Measurements from ENCODE around the gene GHDC.

GRCh38 chr17:42230225-42230624, 35.9 kb upstream of the GHDC start:
- TF ChIP-seq, protein P1, sequence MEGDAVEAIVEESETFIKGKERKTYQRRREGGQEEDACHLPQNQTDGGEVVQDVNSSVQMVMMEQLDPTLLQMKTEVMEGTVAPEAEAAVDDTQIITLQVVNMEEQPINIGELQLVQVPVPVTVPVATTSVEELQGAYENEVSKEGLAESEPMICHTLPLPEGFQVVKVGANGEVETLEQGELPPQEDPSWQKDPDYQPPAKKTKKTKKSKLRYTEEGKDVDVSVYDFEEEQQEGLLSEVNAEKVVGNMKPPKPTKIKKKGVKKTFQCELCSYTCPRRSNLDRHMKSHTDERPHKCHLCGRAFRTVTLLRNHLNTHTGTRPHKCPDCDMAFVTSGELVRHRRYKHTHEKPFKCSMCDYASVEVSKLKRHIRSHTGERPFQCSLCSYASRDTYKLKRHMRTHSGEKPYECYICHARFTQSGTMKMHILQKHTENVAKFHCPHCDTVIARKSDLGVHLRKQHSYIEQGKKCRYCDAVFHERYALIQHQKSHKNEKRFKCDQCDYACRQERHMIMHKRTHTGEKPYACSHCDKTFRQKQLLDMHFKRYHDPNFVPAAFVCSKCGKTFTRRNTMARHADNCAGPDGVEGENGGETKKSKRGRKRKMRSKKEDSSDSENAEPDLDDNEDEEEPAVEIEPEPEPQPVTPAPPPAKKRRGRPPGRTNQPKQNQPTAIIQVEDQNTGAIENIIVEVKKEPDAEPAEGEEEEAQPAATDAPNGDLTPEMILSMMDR (CRISPR knock-in tag; IDR thresholded peaks at IDR 0.05): no peak
- TF ChIP-seq ESRRA (CRISPR knock-in tag; IDR thresholded peaks at IDR 0.05; ENCODE audit: low read depth): no peak
- no peak for TF ChIP-seq ZBTB40 (IDR thresholded peaks at IDR 0.05)
- TF ChIP-seq ZBTB40 (CRISPR knock-in tag; IDR thresholded peaks at IDR 0.05): no peak
- no peak for TF ChIP-seq ZNF670 (CRISPR knock-in tag; IDR thresholded peaks at IDR 0.05; ENCODE audit: borderline replicate concordance)
- TF ChIP-seq, protein P2, sequence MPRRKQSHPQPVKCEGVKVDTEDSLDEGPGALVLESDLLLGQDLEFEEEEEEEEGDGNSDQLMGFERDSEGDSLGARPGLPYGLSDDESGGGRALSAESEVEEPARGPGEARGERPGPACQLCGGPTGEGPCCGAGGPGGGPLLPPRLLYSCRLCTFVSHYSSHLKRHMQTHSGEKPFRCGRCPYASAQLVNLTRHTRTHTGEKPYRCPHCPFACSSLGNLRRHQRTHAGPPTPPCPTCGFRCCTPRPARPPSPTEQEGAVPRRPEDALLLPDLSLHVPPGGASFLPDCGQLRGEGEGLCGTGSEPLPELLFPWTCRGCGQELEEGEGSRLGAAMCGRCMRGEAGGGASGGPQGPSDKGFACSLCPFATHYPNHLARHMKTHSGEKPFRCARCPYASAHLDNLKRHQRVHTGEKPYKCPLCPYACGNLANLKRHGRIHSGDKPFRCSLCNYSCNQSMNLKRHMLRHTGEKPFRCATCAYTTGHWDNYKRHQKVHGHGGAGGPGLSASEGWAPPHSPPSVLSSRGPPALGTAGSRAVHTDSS (CRISPR knock-in tag; conservative IDR thresholded peaks at IDR 0.05): no peak
- TF ChIP-seq CAMTA2 (CRISPR knock-in tag; IDR thresholded peaks at IDR 0.05; ENCODE audit: borderline replicate concordance): no peak
- TF ChIP-seq HDAC2 (CRISPR knock-in tag; IDR thresholded peaks at IDR 0.05): no peak
- no peak for TF ChIP-seq ZNF121 (CRISPR knock-in tag; IDR thresholded peaks at IDR 0.05)
- no peak for TF ChIP-seq ZNF737 (CRISPR knock-in tag; IDR thresholded peaks at IDR 0.05; ENCODE audit: borderline replicate concordance)
- TF ChIP-seq ZBTB2 (CRISPR knock-in tag; IDR thresholded peaks at IDR 0.05; ENCODE audit: low read depth): no peak
- TF ChIP-seq POLR2A (IDR thresholded peaks at IDR 0.05; ENCODE audit: insufficient read depth in 1 of 2, low read depth in 2 of 2, low read length in 2 of 2): no peak
- no peak for TF ChIP-seq PREB (CRISPR knock-in tag; IDR thresholded peaks at IDR 0.05)
- TF ChIP-seq PBX3 (CRISPR knock-in tag; IDR thresholded peaks at IDR 0.05; ENCODE audit: borderline replicate concordance): no peak
- TF ChIP-seq YY1 (IDR thresholded peaks at IDR 0.05; ENCODE audit: insufficient read depth, insufficient replicate concordance, low read depth, low read length): no peak
